GM20431 (cell line): ENCODE measurements around the gene RPN1.

Experiments
- in situ Hi-C: fragments of 300-500 bp; cut with MseI, MboI; formaldehyde crosslinking; loops from one replicate; pipeline ENCODE4 v1.15.0; 2020; ENCODE audit warnings: low sequenced_read_pairs; ENCODE audit not compliant: unreplicated experiment

RPN1 gene

DNA sequence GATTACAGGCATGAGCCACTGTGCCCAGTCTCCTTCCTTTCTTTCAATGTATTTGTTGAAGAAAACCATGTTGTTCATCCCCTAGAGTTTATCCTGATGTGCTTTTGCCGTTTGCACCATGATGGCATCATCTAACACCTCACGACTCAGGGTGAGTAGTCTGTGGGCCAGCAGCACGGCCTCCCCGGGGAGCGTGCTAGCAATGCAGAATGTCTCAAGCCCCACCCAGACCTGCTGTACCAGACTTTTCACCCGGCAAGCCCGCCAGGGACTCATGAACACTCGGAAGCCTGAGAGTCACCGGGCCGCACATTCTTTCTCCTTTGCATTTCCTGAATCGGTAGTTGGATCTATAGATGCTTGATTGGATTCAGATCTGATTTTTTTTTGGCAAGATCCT is 64.6 kb downstream of the RPN1 start:
- in situ Hi-C loops: loop anchor here (25.0 kb wide), 1 partner anchor 149 kb away; no protein-coding TSS in a partner anchor

DNA sequence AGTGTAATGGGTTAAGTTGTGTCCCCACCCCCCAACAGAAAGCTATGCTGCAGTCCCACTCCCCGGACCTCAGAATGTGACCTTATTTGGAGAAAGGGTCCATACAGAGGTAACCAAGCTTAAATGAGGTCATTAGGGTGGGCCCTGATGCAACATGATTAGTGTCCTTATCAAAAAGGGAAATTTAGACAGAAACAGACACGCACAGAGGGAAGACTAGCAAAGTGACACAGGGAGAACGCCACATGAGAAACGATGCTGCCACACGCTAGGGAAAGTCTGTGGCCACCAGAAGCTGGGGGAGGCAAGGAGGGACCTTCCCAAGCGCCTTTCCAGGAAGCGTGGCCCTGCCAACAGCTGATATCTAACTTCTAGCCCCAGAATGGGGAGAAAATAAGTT is 65.4 kb downstream of the RPN1 start:
- in situ Hi-C loops: loop anchor here (25.0 kb wide), 1 partner anchor 148 kb away; no protein-coding TSS in a partner anchor

DNA sequence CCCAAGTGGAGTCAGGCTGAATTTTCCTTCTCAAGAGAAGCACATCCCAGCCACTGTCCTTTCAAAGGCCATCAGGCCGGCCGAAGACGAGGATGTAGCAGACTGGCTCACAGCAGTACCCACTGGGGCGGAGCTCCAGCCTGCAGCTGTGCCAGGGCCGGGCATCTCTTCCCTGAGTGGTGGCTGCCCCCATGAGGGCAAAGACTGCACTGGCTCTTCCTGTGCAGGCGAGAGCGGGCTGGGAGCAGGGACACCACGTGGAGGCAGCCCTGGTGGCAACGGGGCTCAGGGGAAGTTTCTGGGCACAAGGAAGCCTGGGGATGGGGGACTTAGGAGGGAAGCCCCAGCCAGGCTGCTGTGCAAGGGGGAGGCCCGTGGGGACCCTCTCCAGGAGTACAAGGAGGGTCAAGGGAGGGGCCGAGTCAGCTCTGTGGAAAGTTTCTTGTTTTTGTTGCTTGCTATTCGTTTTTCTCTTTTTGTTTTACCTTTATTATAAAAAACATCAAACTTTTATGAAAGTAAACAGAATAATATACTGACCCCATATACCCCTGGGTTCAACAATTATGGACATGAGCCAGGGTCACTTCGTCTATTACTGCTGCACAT is 66.1 kb downstream of the RPN1 start:
- in situ Hi-C loops: loop anchor here (25.0 kb wide), 1 partner anchor 147 kb away; no protein-coding TSS in a partner anchor

DNA sequence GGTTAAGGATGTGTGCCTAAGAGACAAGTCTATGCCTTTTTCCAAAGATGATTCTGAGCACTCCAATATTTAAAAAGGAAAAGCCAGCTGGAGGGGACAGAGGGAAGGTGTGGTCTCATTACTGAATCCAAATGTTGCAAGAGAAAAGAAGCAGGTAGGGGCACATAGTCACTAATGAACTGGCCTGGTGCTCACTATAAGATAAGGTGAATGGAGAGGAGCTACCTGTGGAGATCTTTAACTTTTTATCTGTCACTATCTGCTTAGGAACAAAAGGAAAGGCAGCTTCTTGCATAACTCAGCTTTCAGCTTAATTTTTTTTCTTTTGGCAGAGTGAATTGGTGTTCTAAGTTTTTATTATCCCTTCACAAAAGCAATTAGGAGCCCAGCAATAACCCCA is 69.1 kb downstream of the RPN1 start:
- in situ Hi-C loops: loop anchor here (25.0 kb wide), 1 partner anchor 144 kb away; no protein-coding TSS in a partner anchor

DNA sequence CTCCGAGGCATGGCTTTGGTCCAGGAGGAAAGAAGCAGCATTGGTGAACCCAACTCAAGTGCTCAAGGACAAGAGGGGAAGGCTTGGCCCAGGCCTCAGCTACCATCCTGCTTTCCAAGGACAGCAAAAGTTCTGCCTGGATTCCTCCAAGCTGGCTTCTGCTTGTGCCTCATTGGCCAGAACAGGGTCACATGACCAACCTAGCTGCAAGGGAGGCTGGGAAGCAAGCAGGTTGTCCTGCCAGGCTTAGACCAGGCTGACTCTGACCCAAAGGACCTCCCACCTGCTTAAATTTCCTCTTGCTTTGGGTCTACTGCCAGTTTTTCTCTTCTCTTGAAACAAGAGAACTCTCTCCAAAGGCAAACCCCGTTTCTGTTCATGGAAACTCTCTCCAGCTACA is 70.7 kb downstream of the RPN1 start:
- in situ Hi-C loops: loop anchor here (25.0 kb wide), 1 partner anchor 143 kb away; no protein-coding TSS in a partner anchor

DNA sequence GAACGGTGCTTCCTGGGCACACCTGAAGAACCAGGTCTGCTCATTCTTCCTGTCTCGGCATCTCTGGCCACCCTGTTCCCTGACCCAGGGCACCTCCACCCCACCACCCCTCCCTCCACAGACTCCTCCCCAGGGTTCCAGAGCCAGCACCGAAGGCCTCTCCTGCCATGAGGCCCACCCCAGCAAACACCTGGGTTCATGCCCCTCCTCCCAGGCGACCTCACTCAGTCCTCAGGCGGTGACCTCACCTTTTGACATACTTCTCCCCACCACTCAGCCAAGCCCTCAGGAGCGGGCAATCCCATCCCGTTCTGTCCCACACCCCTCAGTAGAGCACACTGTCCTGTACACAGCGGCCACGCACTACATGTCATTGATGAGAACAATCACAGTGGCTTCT is 72.3 kb downstream of the RPN1 start:
- in situ Hi-C loops: loop anchor here (25.0 kb wide), 1 partner anchor 141 kb away; no protein-coding TSS in a partner anchor

DNA sequence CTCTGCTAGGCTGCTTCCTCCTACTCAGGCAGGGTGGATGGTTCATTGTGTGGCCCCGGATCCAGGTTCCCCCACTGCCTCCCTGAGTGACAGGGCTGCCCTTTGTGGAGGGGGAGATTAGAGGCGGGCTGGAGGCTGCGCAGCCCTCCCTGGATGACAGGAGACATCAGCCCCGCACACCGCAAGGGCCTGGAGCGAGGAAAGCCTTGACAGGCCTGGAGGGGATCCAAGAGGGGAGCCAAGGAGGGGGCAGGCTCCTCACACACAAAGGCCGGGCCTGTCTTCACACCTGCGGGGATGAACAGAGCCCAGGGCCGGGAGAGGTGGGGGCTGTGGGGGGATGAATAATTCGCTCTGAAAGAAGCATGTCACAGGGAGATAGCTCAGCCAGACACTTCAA is 72.9 kb downstream of the RPN1 start:
- in situ Hi-C loops: loop anchor here (25.0 kb wide), 1 partner anchor 140 kb away; no protein-coding TSS in a partner anchor

DNA sequence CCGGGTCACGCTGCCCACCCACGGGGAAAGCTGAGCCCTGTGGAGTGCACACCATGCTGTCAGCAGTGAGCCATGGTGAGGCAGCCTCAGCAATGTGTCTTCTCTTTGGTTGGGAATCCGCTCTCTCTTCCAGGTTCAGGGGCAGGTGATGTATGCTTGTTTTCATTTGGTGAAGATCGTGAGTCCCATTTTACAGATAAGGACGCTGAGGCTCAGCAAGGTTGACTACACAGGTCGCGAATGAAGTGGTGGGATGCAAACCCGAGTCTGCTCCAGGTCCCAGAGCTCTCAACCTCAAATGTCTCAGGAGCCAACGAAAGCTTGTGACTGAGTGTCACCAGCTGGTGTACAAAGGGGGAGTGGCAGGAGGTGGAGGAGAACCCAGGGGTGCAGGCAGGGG is 74.3 kb downstream of the RPN1 start:
- in situ Hi-C loops: loop anchor here (25.0 kb wide), 1 partner anchor 139 kb away; no protein-coding TSS in a partner anchor

DNA sequence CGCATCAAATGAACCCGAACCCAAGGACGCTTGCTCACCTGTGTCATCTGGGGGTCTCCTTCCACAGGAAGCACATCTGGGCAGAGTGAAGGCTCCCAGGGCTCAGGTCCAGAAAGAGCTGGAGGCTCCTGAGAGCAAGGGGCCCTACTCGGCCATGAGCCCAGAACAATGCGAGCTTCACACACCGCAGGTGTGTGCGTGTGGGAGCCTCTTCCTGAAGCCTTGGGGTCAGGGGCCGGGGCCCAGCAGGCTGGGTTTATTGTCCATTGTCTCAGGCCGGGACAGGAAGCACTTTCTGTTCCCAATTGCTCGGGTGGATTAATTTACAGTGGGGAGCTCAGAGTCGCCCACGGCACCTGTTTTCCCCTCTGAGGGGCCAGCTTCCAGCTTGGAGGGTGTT is 74.8 kb downstream of the RPN1 start:
- in situ Hi-C loops: loop anchor here (25.0 kb wide), 1 partner anchor 138 kb away; no protein-coding TSS in a partner anchor

DNA sequence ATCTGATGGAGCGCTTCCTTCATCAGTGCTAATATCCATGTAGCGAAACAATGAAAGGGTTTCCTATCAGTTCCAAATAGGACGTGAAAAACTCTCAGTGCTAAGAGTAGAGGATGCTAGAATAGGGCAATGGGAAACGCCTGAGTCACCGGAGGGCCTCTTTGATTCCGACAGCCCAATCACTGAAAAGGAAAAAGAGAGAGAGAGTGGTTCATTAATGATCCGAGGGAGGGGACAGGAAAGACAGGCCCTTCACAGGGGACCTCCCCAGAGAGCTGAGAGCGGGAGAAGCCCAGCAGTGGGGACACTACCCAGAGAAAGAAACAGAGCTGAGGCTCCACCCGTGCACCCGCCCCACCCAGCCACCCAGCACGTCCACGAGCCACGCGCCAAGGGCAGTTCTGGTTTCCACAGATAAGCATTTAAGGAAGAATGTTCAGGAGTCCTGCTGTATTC is 76.9 kb downstream of the RPN1 start:
- in situ Hi-C loops: no loop called here

DNA sequence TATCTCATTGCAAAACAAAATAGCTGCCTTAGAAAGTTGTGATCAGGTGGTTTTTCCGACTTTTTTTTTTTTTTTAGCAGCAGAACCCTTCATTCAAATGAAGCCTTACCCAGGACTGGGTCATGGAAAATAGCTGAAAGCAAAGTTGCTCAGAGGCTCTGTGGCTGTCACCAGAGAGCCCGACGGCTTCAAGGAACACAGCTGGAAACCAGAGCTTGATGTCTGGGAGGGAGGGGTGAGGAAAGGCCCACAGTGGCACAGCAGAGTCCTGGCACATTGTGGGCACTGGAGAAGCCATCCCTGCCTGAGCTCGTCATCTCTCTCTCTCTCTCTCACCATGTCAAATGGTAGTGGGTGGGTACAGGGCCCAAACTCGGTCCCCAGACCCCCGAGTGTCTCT is 77.5 kb downstream of the RPN1 start:
- in situ Hi-C loops: no loop called here

DNA sequence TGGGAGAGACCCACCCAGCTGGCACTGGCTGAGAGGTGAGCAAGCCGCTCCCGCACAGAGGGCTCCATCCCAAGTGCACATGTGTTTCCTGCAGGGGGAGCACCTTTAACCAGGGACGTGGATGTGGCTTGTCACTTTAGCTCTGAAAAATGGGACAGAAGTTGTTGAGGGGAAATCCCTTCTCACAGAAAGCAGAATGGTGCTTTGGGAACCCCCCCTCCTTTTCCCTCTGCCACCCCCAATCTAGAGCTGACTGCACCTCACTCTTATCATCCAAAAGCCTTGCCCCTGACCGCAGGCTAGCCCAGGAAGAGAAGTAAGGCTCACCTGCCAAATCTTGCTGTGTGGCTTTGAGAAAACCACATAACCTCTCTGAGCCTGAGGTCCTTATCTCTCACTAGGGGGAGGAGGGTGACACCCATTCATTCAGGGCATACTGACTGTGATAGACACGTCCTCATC is 77.9 kb downstream of the RPN1 start:
- in situ Hi-C loops: no loop called here

DNA sequence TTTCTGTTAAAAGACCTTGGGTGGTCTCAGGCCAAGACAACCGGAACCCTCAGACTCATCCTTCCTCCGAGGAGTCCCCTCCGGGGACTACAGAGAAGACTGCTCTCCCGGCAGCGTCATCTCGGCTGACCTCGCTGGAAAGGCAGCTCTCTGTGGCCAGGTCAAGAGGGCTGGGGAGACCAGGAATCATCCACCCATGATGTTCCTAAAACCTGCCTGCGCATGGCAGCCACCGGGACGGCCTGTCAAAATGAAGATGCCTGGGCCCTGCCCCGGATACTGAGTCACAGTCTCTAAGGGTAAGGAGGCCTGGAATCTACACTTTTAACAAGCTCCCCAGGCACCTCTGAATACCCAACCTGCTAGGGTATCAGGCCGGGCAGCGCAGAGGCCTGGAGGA is 78.6 kb downstream of the RPN1 start:
- in situ Hi-C loops: no loop called here
